Mesothelial cell of epicardium (in vitro differentiated cells): ENCODE data around the gene PRSS3. TPM values are rescaled to one million over a fixed set of nuclear protein-coding genes. Genes with fewer than 3 reads are reported as not detected.
A peak's percentile ranks its signal among the peaks of the same experiment; 100 is the strongest.

Experiments
- DNase-seq, 2 experiments: peaks; one replicate each; pipeline ENCODE4 v3.0.0; 2021; ENCODE audit warnings: low spot score in 2 of 2; ENCODE audit not compliant: unreplicated experiment in 2 of 2
- H3K27ac Mint-ChIP-seq: 2 replicates; pipeline ENCODE4 v1.8.0; 2021; ENCODE audit warnings: mixed read lengths
- H3K27me3 Mint-ChIP-seq: 2 replicates; pipeline ENCODE4 v1.8.0; 2021; ENCODE audit warnings: low read depth, mixed read lengths
- H3K36me3 Mint-ChIP-seq: 2 replicates; pipeline ENCODE4 v1.8.0; 2021; ENCODE audit warnings: mixed read lengths
- H3K4me1 Mint-ChIP-seq: 2 replicates; pipeline ENCODE4 v1.8.0; 2021; ENCODE audit warnings: mixed read lengths
- H3K4me3 Mint-ChIP-seq: 2 replicates; pipeline ENCODE4 v1.8.0; 2021; ENCODE audit warnings: mild to moderate bottlenecking, moderate library complexity, mixed read lengths
- H3K9me3 Mint-ChIP-seq: 2 replicates; pipeline ENCODE4 v1.8.0; 2021; ENCODE audit warnings: mixed read lengths
- CTCF ChIP-seq: fragments of 200-600 bp; sonication (generic); IDR thresholded peaks from one replicate; pipeline ENCODE4 v1.5.0; 2021; ENCODE audit warnings: antibody characterized with exemption; ENCODE audit not compliant: unreplicated experiment
- total RNA-seq: library from RNA; stranded (reverse); gene quantifications from 3 replicates; pipeline ENCODE4 v1.2.1, GENCODE V29; 2021

Gene PRSS3
- total RNA-seq, 1 donor from 2014 or later, result not detected

- DNase-seq, result no peak
- H3K9me3 Mint-ChIP-seq, result peaks cover 12% of the 10 kb centered on the region
- no peak for TF ChIP-seq CTCF
- H3K4me3 Mint-ChIP-seq, result no peak overlapping the region
- no peaks in the 10 kb centered on the region for H3K27me3 Mint-ChIP-seq
- H3K4me1 Mint-ChIP-seq, result peaks cover 4% of the 10 kb centered on the region
- no peak overlapping the region for H3K27ac Mint-ChIP-seq
- peaks cover 2% of the 10 kb centered on the region for H3K36me3 Mint-ChIP-seq
These were observed 18.8 kb upstream of the PRSS3 start for GRCh38 chr9:33776578-33776977.

GRCh38 chr9:33778700-33779351 lies 16.5 kb upstream of the PRSS3 start:
- Mint-ChIP-seq H3K27ac (no peak overlapping the region), H3K9me3 (peaks cover 12% of the 10 kb centered on the region), H3K4me1 (peaks cover 4% of the 10 kb centered on the region), H3K27me3 (no peaks in the 10 kb centered on the region), H3K4me3 (no peak overlapping the region), H3K36me3 (peaks cover 2% of the 10 kb centered on the region)
- peak; percentile 49 for TF ChIP-seq CTCF
- DNase-seq, result peak in 1 of 2 experiments; percentile 44

- Mint-ChIP-seq H3K27me3 (no peaks in the 10 kb centered on the region), H3K4me1 (peaks cover 4% of the 10 kb centered on the region), H3K9me3 (peaks cover 12% of the 10 kb centered on the region), H3K27ac (no peak overlapping the region), H3K36me3 (peaks cover 2% of the 10 kb centered on the region), H3K4me3 (no peak overlapping the region)
- DNase-seq, result no peak
- no peak for TF ChIP-seq CTCF
These were observed 15.1 kb upstream of the PRSS3 start for GRCh38 chr9:33780276-33780675.

- H3K27ac Mint-ChIP-seq, result no peak overlapping the region
- no peak for TF ChIP-seq CTCF
- no peaks in the 10 kb centered on the region for H3K36me3 Mint-ChIP-seq
- peaks cover 2% of the 10 kb centered on the region for H3K9me3 Mint-ChIP-seq
- no peak for DNase-seq
- H3K4me1 Mint-ChIP-seq, result peaks cover 4% of the 10 kb centered on the region
- H3K4me3 Mint-ChIP-seq, result no peak overlapping the region
- H3K27me3 Mint-ChIP-seq, result peaks cover 9% of the 10 kb centered on the region
These were observed 13.6 kb upstream of the PRSS3 start for GRCh38 chr9:33781736-33782135.

GRCh38 chr9:33782395-33783152 lies 12.8 kb upstream of the PRSS3 start:
- Mint-ChIP-seq H3K36me3 (no peaks in the 10 kb centered on the region), H3K4me3 (no peak overlapping the region), H3K4me1 (peaks cover 4% of the 10 kb centered on the region), H3K9me3 (no peaks in the 10 kb centered on the region), H3K27me3 (peaks cover 14% of the 10 kb centered on the region), H3K27ac (no peak overlapping the region)
- no peak for DNase-seq
- TF ChIP-seq CTCF, result no peak
